Left lung (tissue), 10 donors: ENCODE data around the gene GRIP2. TPM values are rescaled to one million over a fixed set of nuclear protein-coding genes. Genes with fewer than 3 reads are reported as not detected.

ENCODE experiments used
- ATAC-seq: fragments of 200-7000 bp; cut with Tn5 transposase; one replicate; pipeline ENCODE4 v1.9.1; 2020; ENCODE audit warnings: moderate library complexity
- DNase-seq, 4 donors: peaks; one replicate each; pipeline ENCODE4 v3.0.0-alpha.2; 2013 to 2020
- H3K27ac ChIP-seq, 2 donors: fragments of 200-600 bp; sonication (generic) in 1 of 2; one replicate each; pipeline versions ENCODE4 v1.5.0 to v1.8.0; 2020 to 2021
- H3K27me3 ChIP-seq, 2 donors: fragments of 200-600 bp; sonication (generic) in 1 of 2; one replicate each; pipeline versions ENCODE4 v1.5.0 to v1.8.0; 2020 to 2021
- H3K36me3 ChIP-seq, 2 donors: fragments of 200-600 bp; sonication (generic) in 1 of 2; one replicate each; pipeline versions ENCODE4 v1.5.0 to v1.8.0; 2020 to 2021
- H3K4me1 ChIP-seq, 2 donors: fragments of 200-600 bp; one replicate each; pipeline ENCODE4 v1.8.0; 2021
- H3K4me3 ChIP-seq, 2 donors: fragments of 200-600 bp; sonication (generic) in 1 of 2; one replicate each; pipeline versions ENCODE4 v1.5.0 to v1.8.0; 2020 to 2021; ENCODE audit warnings: mild to moderate bottlenecking in 1 of 2
- H3K9me3 ChIP-seq, 2 donors: fragments of 200-600 bp; sonication (generic) in 1 of 2; one replicate each; pipeline versions ENCODE4 v1.5.0 to v1.8.0; 2020 to 2021
- intact Hi-C, 2 donors: fragments of 100-400 bp; cut with DNase I; formaldehyde crosslinking; loops; one replicate each; pipeline versions ENCODE4 v1.11.2 to v1.14.2; 2022
- polyA plus RNA-seq, 6 donors: library from polyadenylated mRNA; unstranded; fragments of 120-200 nt; gene quantifications; one replicate each; pipeline ENCODE4 v1.2.1, GENCODE V29; 2013; ENCODE audit not compliant: insufficient read length in 6 of 6
- total RNA-seq, 2 donors: library from RNA; stranded (reverse); fragmentation: NEBNext Ultra II Directional; extraction: Animal tissue kit (Norgen Biotek cat#: 25700); gene quantifications; one replicate each; pipeline ENCODE4 v1.2.1, GENCODE V29; 2021
- TF ChIP-seq, protein P1 (sequence below), 2 donors: fragments of 200-600 bp; sonication (generic) in 1 of 2; IDR thresholded peaks; one replicate each; pipeline versions ENCODE4 v1.5.0 to v1.8.0; 2021; ENCODE audit warnings: antibody characterized with exemption in 2 of 2
- donor health status: DM: no; HTN: yes; CAD: no.
- donor health status: DM: no; HTN: no; CAD: no.

Gene GRIP2
- total and polyA plus RNA-seq, 8 donors, result 0.31 to 1.9 (median 1.1) TPM

DNA sequence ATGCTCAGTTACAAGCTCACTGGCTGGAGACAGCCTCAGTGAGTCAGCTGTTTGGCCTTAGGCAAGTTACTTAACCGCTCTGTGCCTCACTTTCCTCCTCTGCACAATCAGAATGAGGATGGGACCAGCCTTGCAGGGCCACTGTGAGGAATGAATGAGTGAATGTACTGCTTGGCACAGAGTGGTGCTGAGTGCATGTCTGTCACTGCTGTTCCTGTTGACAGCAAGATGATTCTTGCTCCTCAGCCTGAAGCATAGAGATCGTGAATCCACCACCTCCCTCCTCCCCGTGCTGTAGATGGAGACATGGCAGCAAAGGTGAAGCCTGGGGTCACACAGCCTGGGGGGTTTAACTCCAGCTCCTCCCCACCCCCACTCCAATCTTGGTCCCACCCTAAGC lies 14.6 kb upstream of the GRIP2 start:
- Histone ChIP-seq H3K9me3 (no peaks in the 10 kb centered on the region), H3K27ac (no peak overlapping the region), H3K36me3 (no peaks in the 10 kb centered on the region), H3K27me3 (peaks cover 0 to 70% of the 10 kb centered on the region in 2 donors), H3K4me1 (no peaks in the 10 kb centered on the region), H3K4me3 (no peak overlapping the region)
- TF ChIP-seq, protein P1, sequence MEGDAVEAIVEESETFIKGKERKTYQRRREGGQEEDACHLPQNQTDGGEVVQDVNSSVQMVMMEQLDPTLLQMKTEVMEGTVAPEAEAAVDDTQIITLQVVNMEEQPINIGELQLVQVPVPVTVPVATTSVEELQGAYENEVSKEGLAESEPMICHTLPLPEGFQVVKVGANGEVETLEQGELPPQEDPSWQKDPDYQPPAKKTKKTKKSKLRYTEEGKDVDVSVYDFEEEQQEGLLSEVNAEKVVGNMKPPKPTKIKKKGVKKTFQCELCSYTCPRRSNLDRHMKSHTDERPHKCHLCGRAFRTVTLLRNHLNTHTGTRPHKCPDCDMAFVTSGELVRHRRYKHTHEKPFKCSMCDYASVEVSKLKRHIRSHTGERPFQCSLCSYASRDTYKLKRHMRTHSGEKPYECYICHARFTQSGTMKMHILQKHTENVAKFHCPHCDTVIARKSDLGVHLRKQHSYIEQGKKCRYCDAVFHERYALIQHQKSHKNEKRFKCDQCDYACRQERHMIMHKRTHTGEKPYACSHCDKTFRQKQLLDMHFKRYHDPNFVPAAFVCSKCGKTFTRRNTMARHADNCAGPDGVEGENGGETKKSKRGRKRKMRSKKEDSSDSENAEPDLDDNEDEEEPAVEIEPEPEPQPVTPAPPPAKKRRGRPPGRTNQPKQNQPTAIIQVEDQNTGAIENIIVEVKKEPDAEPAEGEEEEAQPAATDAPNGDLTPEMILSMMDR (IDR thresholded peaks at IDR 0.05), result no peak
- intact Hi-C loops, result no loop called here
- ATAC-seq (no peak), DNase-seq (peak in 1 of 4 donors; percentile 4)

GRCh38 chr3:14553871-14554270 lies 13.7 kb upstream of the GRIP2 start:
- peak in 1 of 4 donors; percentile 29 for DNase-seq
- H3K27me3 ChIP-seq, result peaks cover 0 to 79% of the 10 kb centered on the region in 2 donors
- intact Hi-C loops, result no loop called here

DNA sequence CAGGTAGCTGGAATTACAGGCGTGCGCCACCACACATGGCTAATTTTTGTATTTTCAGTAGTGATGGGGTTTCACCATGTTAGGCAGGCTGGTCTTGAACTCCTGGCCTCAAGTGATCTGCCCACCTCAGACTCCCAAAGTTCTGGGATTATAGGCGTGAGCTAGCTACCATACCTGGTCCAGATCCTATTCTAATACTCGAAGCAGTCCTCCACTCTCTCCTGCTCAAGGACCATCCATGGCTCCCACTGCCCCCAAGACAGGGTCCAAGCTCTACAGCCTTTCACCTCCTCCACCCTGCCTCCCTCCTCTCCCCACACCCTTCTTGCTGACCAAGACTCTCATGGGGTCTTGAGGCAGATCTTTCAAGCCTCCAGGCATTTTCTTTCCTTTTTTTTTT lies 12.6 kb upstream of the GRIP2 start:
- Histone ChIP-seq H3K4me3 (no peak overlapping the region), H3K27ac (no peak overlapping the region), H3K27me3 (peaks cover 0 to 87% of the 10 kb centered on the region in 2 donors), H3K4me1 (no peaks in the 10 kb centered on the region), H3K36me3 (no peaks in the 10 kb centered on the region), H3K9me3 (no peaks in the 10 kb centered on the region)
- ATAC-seq (no peak), DNase-seq (peak in 1 of 4 donors; percentile 7)
- TF ChIP-seq, protein P1 (IDR thresholded peaks at IDR 0.05), result no peak
- intact Hi-C loops, result no loop called here

More at GRCh38 chr3:14553871-14554270, 13.7 kb upstream of the GRIP2 start:
- Histone ChIP-seq H3K9me3 (no peaks in the 10 kb centered on the region), H3K27ac (no peak overlapping the region), H3K4me1 (no peaks in the 10 kb centered on the region), H3K36me3 (no peaks in the 10 kb centered on the region), H3K4me3 (no peak overlapping the region)
- TF ChIP-seq, protein P1 (IDR thresholded peaks at IDR 0.05), result no peak
- no peak for ATAC-seq

- no peaks in the 10 kb centered on the region for H3K4me1 ChIP-seq
- H3K9me3 ChIP-seq, result no peaks in the 10 kb centered on the region
- peak in 1 of 4 donors; percentile 34 for DNase-seq
- no peak overlapping the region for H3K4me3 ChIP-seq
- no peak overlapping the region for H3K27ac ChIP-seq
- peaks cover 0 to 82% of the 10 kb centered on the region in 2 donors for H3K27me3 ChIP-seq
- TF ChIP-seq, protein P1 (IDR thresholded peaks at IDR 0.05), result no peak
- no peak for ATAC-seq
- intact Hi-C loops, result no loop called here
- H3K36me3 ChIP-seq, result no peaks in the 10 kb centered on the region
Measured at GRCh38 chr3:14552041-14552648, 12.0 kb upstream of the GRIP2 start.

GRCh38 chr3:14550651-14551611 lies 10.8 kb upstream of the GRIP2 start:
- intact Hi-C loops, result no loop called here
- DNase-seq, result peak in 1 of 4 donors; percentile 61
- Histone ChIP-seq H3K27ac (no peak overlapping the region), H3K27me3 (peaks cover 0 to 70% of the 10 kb centered on the region in 2 donors), H3K4me1 (no peaks in the 10 kb centered on the region), H3K9me3 (no peaks in the 10 kb centered on the region), H3K36me3 (no peaks in the 10 kb centered on the region), H3K4me3 (no peak overlapping the region)
- no peak for ATAC-seq
- TF ChIP-seq, protein P1 (IDR thresholded peaks at IDR 0.05), result no peak
